ENCODE measurements around the gene BICDL1. TPM values are rescaled to one million over a fixed set of nuclear protein-coding genes. Genes with fewer than 3 reads are reported as not detected.

The BICDL1 gene
- total RNA-seq, 1 experiment from 2014 or later: 18.2 TPM

- H3K79me2 ChIP-seq (ENCODE audit: insufficient read depth, low read length): no peaks in the 10 kb centered on the region
- H3K9ac ChIP-seq (ENCODE audit: low read length): peak overlapping the region; percentile 24; the same call in 1 of the 2 replicates
- no peaks in the 10 kb centered on the region for H3K27me3 ChIP-seq (ENCODE audit: insufficient read depth, low read length)
- no peaks in the 10 kb centered on the region for H3K36me3 ChIP-seq (ENCODE audit: control insufficient read depth in 1 of 2, insufficient read depth in 2 of 2, low read length in 2 of 2)
- ChIA-PET POLR2A (interaction anchor here (1.2 kb wide), 1 partner anchor 211 kb away, joined by 3 read pairs; the partner anchor contains the start of gene RPLP0), CTCF (interaction anchor here (0.9 to 1.3 kb wide), 2 partner anchors 10 to 97 kb away, joined by 4 to 5 read pairs; no protein-coding TSS in a partner anchor), RAD21 (ENCODE audit: low non-redundant PET in 1 of 2, low total read pairs in 2 of 2, uncharacterized antibody in 2 of 2, unreplicated experiment in 2 of 2) (interaction anchor here in 1 of 2 experiments (0.9 kb wide), 1 partner anchor 15 kb away, joined by 3 read pairs; no protein-coding TSS in a partner anchor)
- DNase-seq (ENCODE audit: low read depth, low spot score) (no peak), ATAC-seq (peak; percentile 36)
- intact Hi-C loops (cut with micrococcal nuclease): loop anchor here (2.0 kb wide), 1 partner anchor 97 kb away; no protein-coding TSS in a partner anchor
- peaks cover 10 to 21% of the 10 kb centered on the region in 2 experiments for H3K4me1 ChIP-seq (ENCODE audit: control insufficient read depth in 1 of 2, insufficient read depth in 2 of 2, low read length in 2 of 2)
- no peak overlapping the region; the same call in 1 of the 2 replicates for H3K27ac ChIP-seq (ENCODE audit: low read depth, low read length)
- H3K4me2 ChIP-seq (ENCODE audit: low read length): peak overlapping the region; percentile 86
- no TSS peak for BruUV-seq (replicated peaks)
- TF ChIP-seq ELF1 (IDR thresholded peaks at IDR 0.05; ENCODE audit: borderline replicate concordance, low read depth) (no peak), ZBTB33 (IDR thresholded peaks at IDR 0.05; ENCODE audit: extremely low read depth, insufficient replicate concordance, low read length) (no peak), SIN3A (IDR thresholded peaks at IDR 0.05; ENCODE audit: low read depth) (peak; percentile 85), TCF7L2 (IDR thresholded peaks at IDR 0.05; ENCODE audit: borderline replicate concordance, extremely low read depth, insufficient read depth, insufficient read length) (no peak), ZNF274 (IDR thresholded peaks at IDR 0.05; ENCODE audit: low read depth, low read length) (no peak), REST (IDR thresholded peaks at IDR 0.05; ENCODE audit: low read depth) (peak; percentile 78), YY1 (IDR thresholded peaks at IDR 0.05; ENCODE audit: extremely low read depth, insufficient replicate concordance, low read depth, low read length) (peak; percentile 15), MAX (IDR thresholded peaks at IDR 0.05) (peak; percentile 77), CTCF (IDR thresholded peaks at IDR 0.05 in 2 of 3, conservative IDR thresholded peaks at IDR 0.05 in 1 of 3; ENCODE audit: borderline replicate concordance in 1 of 3, insufficient read depth in 1 of 3, low read depth in 2 of 3, low read length in 2 of 3) (no peak), CEBPB (IDR thresholded peaks at IDR 0.05; ENCODE audit: low read depth) (no peak)
- H2AFZ ChIP-seq (ENCODE audit: low read depth, low read length, poor library complexity, severe bottlenecking): no peak overlapping the region
- peak overlapping the region; percentile 42 to 61 for H3K4me3 ChIP-seq (replicated peaks in 1 of 2; ENCODE audit: low read depth in 1 of 2, low read length in 2 of 2)
- no peaks in the 10 kb centered on the region for H3K9me2 ChIP-seq (ENCODE audit: insufficient read depth)
- no peaks in the 10 kb centered on the region for H4K20me1 ChIP-seq (ENCODE audit: insufficient read depth)
- no peaks in the 10 kb centered on the region for H3K9me3 ChIP-seq (ENCODE audit: control insufficient read depth in 1 of 2, insufficient read depth in 1 of 2, low read depth in 1 of 2, low read length in 2 of 2)
Measured at GRCh38 chr12:119989731-119990381, 820 bp downstream of the BICDL1 start.
